Measurements from ENCODE around the gene MOB1A.

- TF ChIP-seq CTCF (IDR thresholded peaks at IDR 0.05; ENCODE audit: insufficient read depth, low read length) (peak; percentile 47), SPI1 (IDR thresholded peaks at IDR 0.05; ENCODE audit: borderline replicate concordance, low read depth) (no peak)
Observed at GRCh38 chr2:74119912-74120825, 58.5 kb downstream of the MOB1A start.

Data from HL-60 (cell line).